GM18517 (cell line): ENCODE measurements around the gene ARL10.

Source experiments
- ATAC-seq: cut with Tn5 transposase; IDR thresholded peaks from one replicate; pipeline ENCODE4 v1.9.1; 2021; ENCODE audit warnings: mild to moderate bottlenecking, moderate library complexity; ENCODE audit not compliant: unreplicated experiment

The ARL10 gene

GRCh38 chr5:176410486-176411180, 45.3 kb downstream of the ARL10 start:
- ATAC-seq: no peak

- no peak for ATAC-seq
Measured at GRCh38 chr5:176412517-176413254, 47.4 kb downstream of the ARL10 start.

GRCh38 chr5:176413255-176413565, 47.9 kb downstream of the ARL10 start:
- ATAC-seq: no peak

- no peak for ATAC-seq
Measured at GRCh38 chr5:176413709-176414191, 48.5 kb downstream of the ARL10 start.

- ATAC-seq: no peak
Measured at GRCh38 chr5:176414704-176415103, 49.4 kb downstream of the ARL10 start.

- ATAC-seq: no peak
Measured at GRCh38 chr5:176415240-176415951, 50.1 kb downstream of the ARL10 start.

GRCh38 chr5:176415952-176416924, 51.0 kb downstream of the ARL10 start, which contains the start of gene CLTB:
TSS of gene CLTB (minus strand) at chr5:176416539. CDS start at chr5:176416363, 176 bp downstream.
- ATAC-seq: peak; percentile 85

- ATAC-seq: no peak
Measured at GRCh38 chr5:176416965-176417364, 51.7 kb downstream of the ARL10 start.

- ATAC-seq: no peak
Measured at GRCh38 chr5:176418251-176418650, 53.0 kb downstream of the ARL10 start.

GRCh38 chr5:176420086-176420485, 54.8 kb downstream of the ARL10 start:
- no peak for ATAC-seq

- ATAC-seq: no peak
Measured at GRCh38 chr5:176420972-176421544, 55.8 kb downstream of the ARL10 start.

- ATAC-seq: no peak
Measured at GRCh38 chr5:176424181-176424580, 58.9 kb downstream of the ARL10 start.

GRCh38 chr5:176425138-176425537, 59.9 kb downstream of the ARL10 start:
- ATAC-seq: no peak

- ATAC-seq: no peak
Measured at GRCh38 chr5:176425791-176426190, 60.5 kb downstream of the ARL10 start.

- no peak for ATAC-seq
Measured at GRCh38 chr5:176426876-176427275, 61.6 kb downstream of the ARL10 start.

GRCh38 chr5:176427971-176428370, 62.7 kb downstream of the ARL10 start:
- ATAC-seq: no peak

GRCh38 chr5:176429972-176430371, 64.7 kb downstream of the ARL10 start:
- ATAC-seq: no peak
